HG03432 (cell line): ENCODE results near the gene GNAT2.

Experiments
- ATAC-seq: cut with Tn5 transposase; IDR thresholded peaks from one replicate; pipeline ENCODE4 v1.9.1; 2021; ENCODE audit warnings: mild to moderate bottlenecking, moderate library complexity; ENCODE audit not compliant: unreplicated experiment

Gene GNAT2

DNA sequence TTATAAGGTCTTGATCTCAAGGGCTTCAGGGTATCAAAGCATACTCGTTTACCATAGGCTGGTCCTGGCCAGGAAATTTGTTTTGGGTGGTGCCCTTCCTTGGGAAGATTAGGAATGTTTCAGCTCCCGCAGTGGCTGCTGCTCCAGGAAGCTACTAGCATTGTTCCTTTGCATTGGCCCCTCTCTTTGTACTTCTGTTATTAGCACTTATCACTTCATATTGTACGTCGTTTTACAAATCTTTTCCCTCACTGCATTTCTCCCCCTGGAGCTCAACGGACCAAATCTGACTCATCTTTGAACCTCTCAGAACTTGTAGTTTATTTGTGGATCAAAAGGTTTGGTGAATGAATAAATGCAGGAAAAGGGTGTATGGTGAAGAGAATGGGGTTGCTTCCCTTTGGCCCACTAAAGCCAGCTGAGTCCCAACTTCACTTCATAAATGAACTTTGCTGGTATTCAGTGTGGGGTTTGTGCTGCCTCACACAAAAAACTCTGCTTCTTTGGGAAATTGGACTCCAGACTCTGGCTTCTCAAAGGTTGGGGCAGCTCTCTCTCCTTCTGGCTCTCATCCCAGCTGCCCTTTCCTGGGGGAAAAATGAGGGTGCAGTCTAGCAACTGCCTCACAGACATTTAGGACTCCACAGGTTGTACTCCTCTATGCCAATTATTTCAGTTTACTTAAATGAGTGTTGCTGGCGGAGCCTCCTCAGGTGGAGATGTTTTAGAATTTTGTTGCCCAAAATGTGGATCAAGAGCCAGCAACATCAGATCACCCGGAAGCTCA is 5.9 kb downstream of the GNAT2 start:
- ATAC-seq: no peak

DNA sequence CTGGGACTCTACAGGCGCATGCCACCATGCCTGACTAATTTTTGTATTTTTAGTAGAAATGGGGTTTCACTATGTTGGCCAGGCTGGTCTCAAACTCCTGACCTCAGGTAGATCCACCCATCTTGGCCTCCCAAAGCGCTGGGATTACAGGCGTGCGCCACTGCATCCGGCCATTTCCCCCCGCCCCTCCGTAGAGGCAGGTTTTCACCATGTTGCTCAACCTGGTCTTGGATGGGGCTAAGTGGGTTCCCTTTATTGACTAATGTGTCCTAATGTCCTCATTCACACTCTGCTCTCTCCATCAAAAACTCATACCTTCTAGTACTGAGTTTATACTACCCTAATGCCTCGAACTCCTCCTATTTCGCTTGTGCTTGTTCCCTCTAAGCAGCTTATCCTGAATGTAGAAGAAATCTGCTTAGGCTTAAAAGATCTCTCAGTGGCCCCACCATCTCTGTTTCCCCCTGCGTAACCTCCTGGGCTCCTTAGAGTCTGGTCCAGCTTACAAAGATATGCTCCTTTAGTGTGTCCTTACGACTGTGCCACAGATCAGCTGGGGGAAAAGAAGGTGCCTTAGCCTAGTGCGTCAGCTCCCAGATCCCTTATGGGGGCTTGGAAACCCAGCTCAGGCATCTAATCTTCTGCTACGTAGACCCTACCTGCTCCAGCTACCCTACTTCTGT is 8.0 kb downstream of the GNAT2 start:
- ATAC-seq: no peak

DNA sequence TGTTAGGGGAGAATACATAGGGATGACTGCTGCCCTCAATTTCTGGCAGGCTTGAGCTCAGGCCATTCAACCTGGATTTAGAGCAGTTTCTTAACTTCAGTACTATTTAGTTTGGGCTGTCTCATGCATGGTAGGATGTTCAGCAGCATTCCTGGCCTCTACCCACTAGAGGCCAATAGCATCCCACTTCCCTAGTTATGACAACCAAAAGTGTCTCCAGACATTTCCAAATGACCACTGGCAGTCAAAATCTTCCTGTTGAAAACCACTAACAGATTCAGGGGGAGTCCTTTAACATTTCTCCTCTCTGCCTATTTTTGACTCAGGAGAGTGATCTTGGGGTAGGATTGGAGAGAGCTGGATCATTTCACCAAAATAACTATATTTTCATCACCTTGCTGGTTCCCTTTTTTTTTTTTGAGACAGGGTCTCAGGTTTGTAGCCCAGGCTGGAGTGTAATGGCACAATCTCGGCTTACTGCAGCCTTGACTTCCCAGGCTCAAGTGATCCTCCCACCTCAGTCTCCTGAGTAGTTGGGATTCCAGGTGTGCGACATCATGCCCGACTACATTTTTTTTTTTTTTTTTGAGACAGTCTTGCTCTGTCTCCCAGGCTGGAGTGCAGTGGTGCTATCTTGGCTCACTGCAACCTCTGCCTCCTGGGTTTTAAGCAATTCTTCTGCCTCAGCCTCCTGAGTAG is 8.7 kb downstream of the GNAT2 start:
- ATAC-seq: no peak

DNA sequence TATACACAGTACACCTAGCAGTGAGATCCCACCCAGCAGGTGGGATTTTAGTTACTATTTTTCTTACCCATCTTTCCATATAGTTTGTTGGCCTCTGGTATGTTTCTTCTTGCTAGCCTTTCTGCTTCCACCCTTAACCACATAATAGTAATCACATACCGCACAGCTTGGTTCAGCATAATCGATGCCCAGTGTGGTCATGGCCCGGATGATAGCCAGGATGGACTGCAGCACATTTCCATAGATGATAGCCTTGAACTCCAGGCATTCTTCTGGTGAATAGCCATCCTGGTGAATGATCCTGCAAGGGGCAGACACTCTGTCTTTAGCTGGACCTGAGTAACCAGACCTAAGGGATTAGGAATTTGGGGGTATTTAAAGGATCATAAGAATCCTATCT is 9.5 kb downstream of the GNAT2 start:
- ATAC-seq: no peak

DNA sequence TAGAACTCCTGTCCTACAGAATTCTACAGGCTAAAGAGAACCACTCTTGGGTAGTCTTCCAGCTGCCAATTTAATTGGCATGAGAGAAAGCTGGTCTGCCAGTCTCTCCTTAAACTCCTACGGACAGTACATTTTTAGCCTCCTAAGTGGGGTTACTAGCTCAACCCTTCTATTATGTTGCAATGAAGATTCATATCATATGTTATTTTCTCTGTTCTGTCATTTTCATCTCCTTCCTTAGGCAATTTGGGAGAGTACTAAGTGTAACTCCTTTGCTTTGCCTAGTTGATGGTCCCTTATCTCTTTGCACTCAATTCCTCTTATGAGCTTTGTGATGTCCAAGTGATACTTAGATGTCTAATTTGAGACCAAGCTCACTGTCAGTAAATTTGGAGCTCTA is 14.0 kb downstream of the GNAT2 start:
- ATAC-seq: no peak

DNA sequence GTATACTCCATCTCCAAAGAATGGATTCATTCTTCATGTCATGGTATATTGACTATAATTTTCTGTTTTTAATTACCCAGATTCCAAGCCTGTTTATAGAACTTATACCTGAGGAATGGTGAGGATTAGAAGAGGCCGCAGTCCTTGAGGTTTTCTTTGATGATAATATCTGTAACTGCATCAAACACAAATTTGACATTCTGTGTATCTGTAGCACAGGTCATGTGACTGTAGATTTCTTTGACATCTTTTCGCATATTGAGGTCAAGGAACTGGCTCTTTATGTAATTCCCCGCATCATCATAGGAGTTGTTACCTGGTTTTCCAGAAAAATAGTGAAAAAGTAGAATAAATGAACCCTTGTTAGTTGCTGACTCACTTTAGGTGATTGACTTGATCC is 16.2 kb downstream of the GNAT2 start:
- no peak for ATAC-seq

DNA sequence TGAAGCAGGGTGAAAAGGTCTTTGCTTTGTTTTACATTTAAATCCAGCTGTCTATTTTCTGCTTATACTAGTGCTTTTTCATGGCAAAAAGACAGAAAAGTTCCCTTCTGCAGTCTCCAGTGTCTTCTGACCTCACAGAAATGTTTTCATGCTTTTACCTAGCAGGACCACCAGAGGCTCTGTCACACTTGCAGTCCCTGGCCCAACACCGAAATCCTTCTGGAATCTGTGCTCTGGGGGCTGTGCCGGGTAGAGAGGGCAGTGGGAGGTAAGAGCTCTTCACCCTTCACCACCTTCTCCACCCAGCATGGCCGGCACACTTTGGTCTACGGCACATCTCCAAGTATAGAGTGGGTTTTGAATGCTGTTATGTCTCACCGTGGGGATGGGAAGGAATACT is 20.8 kb downstream of the GNAT2 start:
- no peak for ATAC-seq

DNA sequence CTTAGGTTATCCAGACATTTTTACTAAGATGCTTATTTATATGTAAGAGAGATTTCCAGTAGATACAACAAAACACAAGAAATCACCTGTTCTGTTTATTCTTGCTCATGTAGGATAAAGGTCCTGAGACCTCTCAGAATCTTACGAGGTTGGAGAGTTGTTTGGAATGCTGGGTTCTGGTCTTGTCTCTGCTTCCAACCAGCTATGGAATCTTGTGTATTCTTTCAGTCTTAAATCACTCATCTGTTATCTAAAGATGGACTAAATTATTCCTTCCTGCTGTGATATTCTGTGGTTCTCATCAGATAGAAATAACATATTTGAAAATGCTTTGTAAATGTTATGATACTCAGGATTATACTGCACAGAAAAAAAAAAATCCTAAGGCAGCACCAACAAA is 21.3 kb downstream of the GNAT2 start:
- no peak for ATAC-seq

DNA sequence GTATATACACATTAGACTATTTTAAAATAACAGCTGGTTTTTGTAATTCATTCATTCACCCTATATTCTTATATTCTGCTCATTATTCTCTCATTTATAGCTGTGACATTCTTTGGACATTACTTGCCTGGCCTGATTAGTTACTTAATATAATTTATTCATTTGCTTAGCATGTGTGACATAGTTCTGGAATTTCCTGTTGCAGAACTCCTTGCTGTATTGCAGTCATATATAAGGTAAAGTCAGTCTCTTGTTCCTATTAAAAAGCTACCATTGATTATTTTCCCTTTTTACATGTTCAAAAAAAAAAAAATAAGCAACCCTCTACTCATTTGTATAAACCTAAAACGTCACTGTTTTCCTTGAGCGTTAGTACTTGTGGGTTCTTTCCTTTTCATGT is 23.9 kb downstream of the GNAT2 start:
- ATAC-seq: no peak

DNA sequence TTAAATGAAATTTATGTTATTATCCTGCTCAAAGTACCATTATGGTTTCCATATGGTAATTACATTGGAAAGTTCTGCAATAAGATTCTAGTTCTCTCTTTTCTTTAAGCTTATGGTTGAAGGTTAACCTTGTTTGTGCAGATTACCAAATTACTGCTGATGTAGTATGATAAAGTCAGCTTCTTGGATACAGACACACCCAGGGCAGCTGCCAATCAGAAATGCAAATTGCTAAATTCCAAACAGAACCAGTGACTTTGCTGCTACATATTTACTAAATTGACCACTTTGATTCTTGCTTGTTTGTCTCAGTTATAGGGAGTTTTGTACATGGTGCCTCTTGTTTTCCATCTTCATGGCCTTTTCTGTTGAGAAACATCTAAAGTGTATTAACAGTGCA is 26.5 kb downstream of the GNAT2 start:
- ATAC-seq: no peak

DNA sequence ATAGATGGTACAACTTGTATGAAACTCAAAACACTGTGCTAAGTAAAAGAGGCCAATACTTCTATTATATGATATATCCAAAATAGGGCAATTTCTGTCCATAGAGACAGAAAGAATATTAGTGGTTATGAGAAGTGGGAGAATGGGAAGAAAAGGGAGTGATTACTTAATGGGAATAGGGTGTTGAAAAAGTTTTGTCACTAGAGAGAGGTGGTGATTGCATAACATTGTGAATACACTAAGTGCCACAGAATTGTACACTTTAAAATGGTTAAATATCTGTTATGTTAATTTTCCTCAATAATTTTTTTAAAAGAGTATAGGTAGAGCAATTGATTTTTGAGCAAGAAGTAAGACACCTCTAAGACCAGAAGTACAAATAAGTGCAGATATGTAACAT is 29.7 kb downstream of the GNAT2 start:
- no peak for ATAC-seq

DNA sequence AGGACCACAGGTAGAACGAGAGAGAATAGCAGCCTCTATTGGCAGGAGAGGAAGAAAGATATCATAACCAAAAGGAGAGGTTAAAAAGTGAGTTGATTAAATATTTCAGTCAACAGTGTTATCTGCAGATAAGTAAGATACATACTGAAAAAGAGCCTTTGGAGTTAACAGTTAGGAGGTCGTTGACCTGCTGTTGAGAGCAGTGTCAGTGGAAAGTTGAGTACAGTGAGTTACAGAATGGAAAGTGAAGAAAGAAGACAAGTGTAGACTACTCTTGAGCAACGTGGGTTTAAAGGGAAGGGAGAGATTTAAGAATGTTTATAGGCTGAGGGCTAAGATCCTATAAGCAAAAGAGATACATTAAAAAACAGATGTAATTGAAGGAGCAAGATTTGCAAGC is 30.2 kb downstream of the GNAT2 start:
- ATAC-seq: no peak

DNA sequence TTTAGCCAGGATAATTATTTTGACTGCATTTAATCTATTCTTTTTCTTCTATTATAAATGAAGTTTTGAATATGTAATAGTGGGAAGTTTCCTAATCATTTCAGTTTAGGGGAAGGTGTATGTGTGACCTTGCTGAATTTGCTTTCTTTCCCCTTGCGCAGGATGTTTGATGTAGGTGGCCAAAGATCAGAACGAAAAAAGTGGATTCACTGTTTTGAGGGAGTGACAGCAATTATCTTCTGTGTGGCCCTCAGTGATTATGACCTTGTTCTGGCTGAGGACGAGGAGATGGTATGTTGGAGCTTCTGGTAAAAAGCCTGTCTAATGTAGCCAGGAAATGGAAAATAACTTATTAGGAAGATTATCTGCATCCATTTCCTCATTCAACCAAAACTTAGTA is 33.4 kb downstream of the GNAT2 start:
- no peak for ATAC-seq

DNA sequence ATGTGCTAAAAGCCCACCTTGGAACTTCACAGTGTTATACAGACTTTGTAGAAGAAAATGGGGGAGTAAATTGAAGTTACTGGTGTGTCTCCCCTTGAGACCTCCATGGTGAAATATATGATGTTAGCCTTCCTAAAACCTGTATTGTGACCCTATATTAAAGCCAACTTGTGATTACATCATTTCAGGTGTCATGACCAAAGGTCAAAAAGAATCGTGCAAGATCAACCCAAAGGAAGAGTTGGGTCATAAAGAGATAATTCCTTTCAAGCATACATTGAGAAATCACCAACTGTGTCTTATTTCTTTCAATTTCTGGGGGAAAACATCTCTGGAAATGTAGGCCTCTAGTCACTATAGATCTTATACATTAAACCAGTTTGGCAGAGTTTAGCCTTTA is 34.6 kb downstream of the GNAT2 start:
- ATAC-seq: no peak

DNA sequence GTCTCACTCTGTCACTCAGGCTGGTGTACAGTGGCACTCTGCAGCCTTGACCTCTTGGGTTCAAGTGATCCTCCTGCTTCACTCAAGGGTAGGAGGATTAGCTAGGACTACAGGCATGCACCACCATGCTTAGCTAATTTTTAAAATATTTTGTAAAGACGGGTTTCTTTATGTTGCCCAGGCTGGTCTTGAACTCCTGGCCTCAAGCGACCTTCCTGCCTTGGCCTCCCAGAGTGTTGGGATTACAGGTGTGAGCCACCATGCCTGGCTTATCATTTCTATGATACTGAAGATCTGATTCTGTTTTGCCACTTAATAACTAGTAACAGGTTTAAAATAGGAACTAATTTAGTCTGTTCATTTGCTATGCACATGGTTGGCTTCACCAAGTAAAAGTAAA is 37.4 kb downstream of the GNAT2 start:
- ATAC-seq: no peak

DNA sequence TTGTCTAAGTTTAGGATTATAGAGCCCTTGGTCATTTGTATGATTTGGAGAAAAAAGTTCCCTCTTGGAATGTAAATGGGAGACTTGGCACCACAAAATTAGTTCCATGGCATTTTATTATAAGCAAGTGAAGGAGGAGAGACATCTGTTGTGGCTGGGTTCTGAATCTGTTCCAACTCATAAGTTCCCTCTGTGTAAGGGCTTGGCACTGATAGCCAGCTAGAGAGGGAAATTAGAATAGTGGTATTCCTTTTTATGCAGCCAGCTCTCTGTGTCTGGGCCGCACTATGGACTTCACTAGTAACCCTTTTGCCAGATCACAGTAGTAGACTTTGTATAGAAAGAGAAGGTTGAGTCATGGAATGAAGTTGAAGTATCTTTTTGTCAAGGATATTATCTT is 39.9 kb downstream of the GNAT2 start:
- no peak for ATAC-seq

DNA sequence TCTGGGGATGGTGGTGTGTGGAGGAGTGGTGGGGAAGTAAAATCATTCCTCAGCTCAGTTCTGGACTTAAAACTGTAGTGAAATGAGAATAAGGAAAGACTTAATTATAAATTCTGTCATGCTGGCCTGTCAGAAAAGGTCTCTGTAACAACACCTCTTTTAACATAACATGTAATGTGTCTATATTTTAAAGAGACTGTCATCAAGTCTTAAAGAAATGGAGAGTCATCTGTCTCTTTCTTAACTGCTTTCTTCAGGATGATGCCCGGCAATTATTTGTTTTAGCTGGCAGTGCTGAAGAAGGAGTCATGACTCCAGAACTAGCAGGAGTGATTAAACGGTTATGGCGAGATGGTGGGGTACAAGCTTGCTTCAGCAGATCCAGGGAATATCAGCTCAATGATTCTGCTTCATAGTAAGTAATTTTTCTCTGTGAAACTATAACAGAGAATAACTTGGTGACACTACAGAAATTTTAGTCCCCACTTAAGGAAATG is 40.4 kb downstream of the GNAT2 start:
- no peak for ATAC-seq

DNA sequence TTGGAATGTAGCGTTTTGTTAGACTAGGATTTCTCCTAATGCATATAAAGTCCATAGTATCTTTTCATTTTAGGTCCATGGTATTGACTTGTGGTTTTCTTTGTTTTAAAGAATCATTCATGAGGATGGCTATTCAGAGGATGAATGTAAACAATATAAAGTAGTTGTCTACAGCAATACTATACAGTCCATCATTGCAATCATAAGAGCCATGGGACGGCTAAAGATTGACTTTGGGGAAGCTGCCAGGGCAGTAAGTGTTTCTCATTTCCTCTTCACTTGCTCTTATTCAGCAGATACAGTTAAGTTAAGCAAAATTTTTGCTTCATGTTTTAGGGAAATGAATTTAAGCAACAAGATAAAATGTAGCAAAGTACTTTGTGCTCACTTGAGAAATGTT is 45.6 kb downstream of the GNAT2 start:
- no peak for ATAC-seq

DNA sequence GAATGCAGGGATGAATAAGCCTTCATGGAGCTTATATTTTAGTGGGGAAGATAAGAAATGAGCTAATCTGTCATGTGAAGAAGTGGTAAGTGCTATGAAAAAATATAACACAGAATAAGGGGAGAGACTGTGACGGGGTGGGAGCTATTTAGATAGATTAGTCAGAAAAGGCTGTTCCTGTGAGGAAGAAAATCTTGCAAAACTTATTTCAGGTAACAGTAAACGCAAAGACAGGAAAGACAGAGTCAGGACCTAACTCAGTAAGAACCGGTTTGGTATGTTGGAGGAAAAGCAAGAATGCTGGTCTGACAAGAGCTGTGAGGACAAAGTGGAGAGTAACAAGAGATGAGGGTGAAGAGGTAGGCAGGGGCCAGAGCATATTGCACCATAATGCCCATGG is 49.0 kb downstream of the GNAT2 start:
- ATAC-seq: no peak

DNA sequence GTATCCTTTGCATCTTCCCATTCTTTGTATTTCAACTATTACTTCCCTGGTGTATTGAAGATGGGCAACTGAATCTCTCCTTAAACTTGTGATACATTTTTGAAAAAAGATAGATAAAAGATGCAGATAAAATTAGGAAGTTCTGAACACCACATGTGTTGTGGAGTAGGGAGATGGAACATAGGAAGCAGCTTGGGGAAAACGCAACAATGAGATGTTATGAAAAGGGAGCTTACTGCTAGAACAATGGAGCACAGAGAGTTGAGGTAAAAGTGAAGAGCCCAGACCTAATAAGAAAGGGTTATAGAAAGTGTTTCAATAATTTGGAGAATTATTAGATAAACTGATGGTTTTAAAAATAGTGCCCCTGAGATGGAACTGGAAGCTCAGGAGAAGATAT is 50.1 kb downstream of the GNAT2 start:
- no peak for ATAC-seq

DNA sequence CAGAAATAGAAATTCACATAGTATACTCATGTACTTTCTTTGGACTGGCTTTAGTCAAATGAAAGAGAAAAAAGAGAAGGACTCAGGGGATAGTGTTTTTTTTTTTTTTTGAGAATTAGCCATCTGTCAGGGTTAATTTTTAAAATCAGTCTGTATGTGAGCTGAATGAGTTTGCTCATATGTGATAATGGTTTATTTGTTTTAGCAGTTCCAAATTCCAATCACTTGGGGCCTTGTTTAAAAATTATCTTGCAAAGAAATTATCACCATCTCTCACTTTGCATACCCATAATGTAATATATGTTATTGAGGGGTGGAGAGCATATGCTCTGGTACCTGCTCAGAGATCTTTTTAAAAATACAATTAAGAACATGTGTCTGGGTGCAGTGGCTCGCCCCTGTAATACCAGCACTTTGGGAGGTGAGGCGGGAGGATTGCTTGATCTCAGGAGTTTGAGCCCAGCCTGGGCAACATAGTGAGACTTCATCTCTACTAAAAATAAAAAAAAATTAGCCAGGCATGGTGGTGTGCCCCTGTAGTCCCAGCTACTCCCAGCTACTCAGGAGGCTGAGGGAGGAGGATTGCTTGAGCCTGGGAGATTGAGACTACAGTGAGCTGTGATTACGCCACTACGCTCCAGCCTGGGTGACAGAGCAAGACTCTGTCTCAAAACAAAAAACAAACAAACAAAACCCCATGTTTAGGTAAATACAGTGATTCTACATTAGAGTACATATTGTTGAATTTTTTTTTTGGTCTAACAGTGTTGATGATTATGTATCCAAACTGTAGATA is 51.3 kb downstream of the GNAT2 start:
- no peak for ATAC-seq
